Trophoblast cell (in vitro differentiated cells and primary cell): ENCODE data around the gene GAGE1.
A peak's percentile ranks its signal among the peaks of the same experiment; 100 is the strongest.

Source experiments
- DNase-seq, 2 donors: peaks; one replicate each; pipeline ENCODE4 v3.0.0-alpha.2; 2016
- H2AFZ ChIP-seq: 2 replicates; pipeline ENCODE4 v1.6.1; 2013; ENCODE audit warnings: low read length, moderate library complexity, mild to moderate bottlenecking; ENCODE audit not compliant: insufficient read depth, poor library complexity
- H2AK5ac ChIP-seq: 2 replicates; pipeline ENCODE4 v1.6.1; 2013; ENCODE audit warnings: mild to moderate bottlenecking, low read length
- H2BK120ac ChIP-seq: 2 replicates; pipeline ENCODE4 v1.6.1; 2013; ENCODE audit warnings: low read length, mild to moderate bottlenecking, moderate library complexity; ENCODE audit not compliant: insufficient read depth, poor library complexity
- H2BK12ac ChIP-seq: 2 replicates; pipeline ENCODE4 v1.6.1; 2013; ENCODE audit warnings: mild to moderate bottlenecking, low read length, moderate library complexity
- H2BK5ac ChIP-seq: 2 replicates; pipeline ENCODE4 v1.6.1; 2013; ENCODE audit warnings: low read length, low read depth, moderate library complexity, mild to moderate bottlenecking; ENCODE audit not compliant: poor library complexity
- H3K14ac ChIP-seq: 2 replicates; pipeline ENCODE4 v1.6.1; 2013; ENCODE audit warnings: mild to moderate bottlenecking, low read length
- H3K18ac ChIP-seq: 2 replicates; pipeline ENCODE4 v1.6.1; 2013; ENCODE audit warnings: mild to moderate bottlenecking, low read length
- H3K23ac ChIP-seq: 2 replicates; pipeline ENCODE4 v1.6.1; 2013; ENCODE audit warnings: low read length
- H3K27ac ChIP-seq: 2 replicates; pipeline ENCODE4 v1.5.1; 2013; ENCODE audit warnings: low read depth, mild to moderate bottlenecking, inconsistent platforms, low read length, moderate library complexity
- H3K27me3 ChIP-seq: 2 replicates; pipeline ENCODE4 v1.6.1; 2013; ENCODE audit warnings: inconsistent platforms, mild to moderate bottlenecking, low read length, moderate library complexity; ENCODE audit not compliant: insufficient read depth
- H3K36me3 ChIP-seq, 2 experiments: 1 replicate in 1 of 2; 2 replicates in 1 of 2; pipeline ENCODE4 v1.6.1; 2013; ENCODE audit warnings: low read length in 2 of 2, mild to moderate bottlenecking in 2 of 2, moderate library complexity in 1 of 2; ENCODE audit not compliant: insufficient read depth in 2 of 2, control insufficient read depth in 1 of 2
- H3K4ac ChIP-seq: 2 replicates; pipeline ENCODE4 v1.6.1; 2013; ENCODE audit warnings: low read depth, mild to moderate bottlenecking, low read length, moderate library complexity
- H3K4me1 ChIP-seq, 2 experiments: 1 replicate in 1 of 2; 2 replicates in 1 of 2; pipeline ENCODE4 v1.6.1; 2013; ENCODE audit warnings: low read length in 2 of 2, mild to moderate bottlenecking in 2 of 2, moderate library complexity in 1 of 2; ENCODE audit not compliant: insufficient read depth in 2 of 2, control insufficient read depth in 1 of 2
- H3K4me2 ChIP-seq: 2 replicates; pipeline ENCODE4 v1.6.1; 2013; ENCODE audit warnings: inconsistent platforms, mild to moderate bottlenecking, low read length, moderate library complexity
- H3K4me3 ChIP-seq: 2 replicates; pipeline ENCODE4 v1.5.1; 2013; ENCODE audit warnings: mild to moderate bottlenecking, low read depth, low read length, inconsistent platforms
- H3K79me1 ChIP-seq: one replicate; pipeline ENCODE4 v1.6.1; 2013; ENCODE audit warnings: low read length
- H3K79me2 ChIP-seq: 2 replicates; pipeline ENCODE4 v1.6.1; 2013; ENCODE audit warnings: low read length, mild to moderate bottlenecking; ENCODE audit not compliant: control insufficient read depth, insufficient read depth, poor library complexity
- H3K9ac ChIP-seq: 2 replicates; pipeline ENCODE4 v1.6.1; 2013; ENCODE audit warnings: mild to moderate bottlenecking, low read length
- H3K9me3 ChIP-seq: 2 replicates; pipeline ENCODE4 v1.6.1; 2013; ENCODE audit warnings: low read depth, mild to moderate bottlenecking, control low read depth, inconsistent platforms, low read length; ENCODE audit not compliant: insufficient read depth
- H4K12ac ChIP-seq: 2 replicates; pipeline ENCODE4 v1.6.1; 2013; ENCODE audit warnings: low read depth, mild to moderate bottlenecking, low read length, moderate library complexity
- H4K8ac ChIP-seq: 2 replicates; pipeline ENCODE4 v1.6.1; 2013; ENCODE audit warnings: low read depth, mild to moderate bottlenecking, low read length, moderate library complexity
- H4K91ac ChIP-seq: one replicate; pipeline ENCODE4 v1.6.1; 2013; ENCODE audit warnings: low read depth, mild to moderate bottlenecking, low read length, moderate library complexity
- WGBS: extraction: QIAGEN DNeasy Blood & Tissue Kit; methylation state at CpG from one replicate; pipeline ENCODE4 v1.1.7; 2013; ENCODE audit warnings: missing lambda C conversion rate; ENCODE audit not compliant: insufficient read length, insufficient coverage; ENCODE audit errors: extremely low coverage; 5-methylcytosine and 5-hydroxymethylcytosine counted together

GAGE1 gene

DNA sequence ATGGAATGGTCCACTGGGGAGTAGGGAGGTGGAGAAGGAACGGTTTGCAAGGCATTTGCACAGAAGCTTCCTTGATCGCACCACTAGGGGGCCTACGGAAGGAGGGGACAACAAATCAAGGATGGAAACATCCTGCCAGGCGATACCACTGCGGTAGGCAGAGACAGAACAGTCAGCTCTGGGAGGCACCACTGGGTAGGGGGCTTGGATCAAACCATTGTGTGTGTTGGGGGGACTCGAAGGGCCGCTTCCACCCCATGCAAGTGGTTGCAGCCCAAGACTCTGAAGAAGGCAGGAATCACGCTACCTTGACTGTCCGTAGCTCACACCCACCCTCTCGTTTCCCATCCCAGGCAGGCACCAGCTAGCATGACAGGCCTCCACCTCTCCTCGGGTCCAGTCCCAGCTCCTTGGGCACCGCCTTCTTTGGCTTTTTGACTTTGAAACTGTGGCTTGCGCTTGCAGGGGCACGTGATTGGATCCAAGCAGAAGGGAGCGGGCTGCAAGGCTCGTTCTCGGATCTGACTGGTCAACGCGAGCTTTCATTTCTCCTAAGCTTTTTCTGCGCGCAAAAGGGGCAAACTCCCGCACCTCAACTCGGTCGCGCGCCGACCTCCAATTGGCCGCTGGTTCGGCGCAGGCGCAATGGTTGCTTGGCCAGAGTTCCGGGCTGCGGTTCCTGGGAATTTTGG is 28.4 kb downstream of the GAGE1 start:
- Histone ChIP-seq H4K12ac (no peak overlapping the region), H3K18ac (no peak overlapping the region), H2AK5ac (no peak overlapping the region), H2BK12ac (no peak overlapping the region), H3K9ac (no peak overlapping the region), H3K4me3 (no peak overlapping the region), H3K27me3 (no peaks in the 10 kb centered on the region), H4K91ac (no peak overlapping the region), H4K8ac (no peak overlapping the region), H3K4ac (no peak overlapping the region), H2AFZ (no peak overlapping the region), H3K27ac (no peak overlapping the region), H3K79me1 (no peaks in the 10 kb centered on the region), H2BK120ac (no peak overlapping the region), H3K23ac (no peak overlapping the region), H3K14ac (no peak overlapping the region), H3K79me2 (no peaks in the 10 kb centered on the region), H2BK5ac (no peak overlapping the region), H3K4me1 (no peaks in the 10 kb centered on the region), H3K4me2 (no peak overlapping the region), H3K9me3 (peaks cover 7% of the 10 kb centered on the region), H3K36me3 (no peaks in the 10 kb centered on the region)
- WGBS: no CpG with 5 or more reads among the region's 33 CpGs
- peak in 1 of 2 donors; percentile 3 for DNase-seq

DNA sequence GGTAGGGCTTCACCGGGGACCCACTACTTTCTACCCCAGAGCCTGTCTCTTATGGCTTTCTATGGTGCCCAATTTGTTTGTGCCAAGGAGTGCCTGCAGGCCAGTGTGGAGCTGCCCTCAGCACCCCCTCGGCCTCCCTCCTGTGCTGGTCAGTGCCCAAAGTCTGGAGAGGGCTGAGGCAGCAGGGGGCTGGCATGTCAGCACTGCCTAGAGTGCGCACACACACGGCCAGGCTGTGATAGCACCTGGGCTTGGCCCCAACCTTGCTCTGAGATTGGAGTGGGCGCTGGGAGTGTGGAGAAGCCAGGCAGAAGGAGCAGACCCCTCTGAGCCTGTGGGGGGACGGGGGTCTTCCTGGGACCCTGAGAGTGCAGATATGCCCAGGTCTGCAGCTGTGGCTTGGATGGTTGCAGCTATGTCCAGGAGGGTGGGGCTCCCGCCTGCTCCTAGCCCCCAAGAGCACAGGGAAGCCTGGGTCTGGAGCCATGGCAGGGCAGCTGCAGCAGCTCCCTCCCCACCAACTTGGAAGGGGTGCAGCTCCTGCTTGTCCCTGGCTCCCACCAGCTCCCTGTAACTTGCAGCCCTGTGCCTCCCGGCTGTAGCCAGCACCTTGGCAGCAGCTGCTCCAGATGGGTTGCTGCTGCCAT is 46.3 kb downstream of the GAGE1 start:
- no peak overlapping the region for H2AK5ac ChIP-seq
- H3K9me3 ChIP-seq: no peaks in the 10 kb centered on the region
- H3K9ac ChIP-seq: no peak overlapping the region
- no peaks in the 10 kb centered on the region for H3K4me1 ChIP-seq
- H4K91ac ChIP-seq: no peak overlapping the region
- H4K12ac ChIP-seq: no peak overlapping the region
- H3K27ac ChIP-seq: no peak overlapping the region
- H3K27me3 ChIP-seq: no peaks in the 10 kb centered on the region
- no peaks in the 10 kb centered on the region for H3K79me1 ChIP-seq
- H3K23ac ChIP-seq: no peak overlapping the region
- WGBS: no CpG with 5 or more reads among the region's 8 CpGs
- H2AFZ ChIP-seq: no peak overlapping the region
- H3K4me3 ChIP-seq: no peak overlapping the region
- H3K18ac ChIP-seq: no peak overlapping the region
- no peak overlapping the region for H2BK120ac ChIP-seq
- no peak overlapping the region for H3K14ac ChIP-seq
- no peak for DNase-seq
- H3K4me2 ChIP-seq: no peak overlapping the region
- H2BK12ac ChIP-seq: no peak overlapping the region
- H3K36me3 ChIP-seq: no peaks in the 10 kb centered on the region
- H3K79me2 ChIP-seq: no peaks in the 10 kb centered on the region
- H3K4ac ChIP-seq: no peak overlapping the region
- H2BK5ac ChIP-seq: no peak overlapping the region
- no peak overlapping the region for H4K8ac ChIP-seq

- Histone ChIP-seq H3K14ac (no peak overlapping the region), H3K4me1 (no peaks in the 10 kb centered on the region), H3K9me3 (no peaks in the 10 kb centered on the region), H3K4me3 (no peak overlapping the region), H3K36me3 (no peaks in the 10 kb centered on the region), H2BK5ac (no peak overlapping the region), H2BK12ac (no peak overlapping the region), H2AFZ (no peak overlapping the region), H3K79me2 (no peaks in the 10 kb centered on the region), H3K23ac (no peak overlapping the region), H3K79me1 (no peaks in the 10 kb centered on the region), H3K4ac (no peak overlapping the region), H3K27ac (no peak overlapping the region), H3K18ac (no peak overlapping the region), H3K27me3 (no peaks in the 10 kb centered on the region), H4K91ac (no peak overlapping the region), H3K9ac (no peak overlapping the region), H2BK120ac (no peak overlapping the region), H3K4me2 (no peak overlapping the region), H2AK5ac (no peak overlapping the region), H4K12ac (no peak overlapping the region), H4K8ac (no peak overlapping the region)
- no CpG with 5 or more reads among the region's 3 CpGs for WGBS
- DNase-seq: no peak
These were observed 57.7 kb downstream of the GAGE1 start for GRCh38 chrX:49656533-49656932.
